H1 (cell line): ENCODE results near the gene SEMA3C. TPM values are rescaled to one million over a fixed set of nuclear protein-coding genes. Genes with fewer than 3 reads are reported as not detected.

Source experiments
- CBX5 ChIP-seq: fragments of 300-800, 300-1000 bp; sonication (generic); IDR thresholded peaks from 2 replicates; pipeline ENCODE4 v1.7.1; 2016; ENCODE audit warnings: antibody characterized with exemption, low read length, low read depth
- CREB1 ChIP-seq: IDR thresholded peaks from 2 replicates; pipeline ENCODE4 v1.6.1; 2012; ENCODE audit warnings: inconsistent platforms
- EP300 ChIP-seq, 2 experiments: IDR thresholded peaks; 1 replicate in 1 of 2; 2 replicates in 1 of 2; pipeline ENCODE4 v1.6.1; 2011 to 2012; ENCODE audit warnings: low read depth in 2 of 2, low read length in 2 of 2, mild to moderate bottlenecking in 2 of 2, borderline replicate concordance in 1 of 2, inconsistent platforms in 1 of 2, moderate library complexity in 1 of 2
- KDM5A ChIP-seq: fragments of 200-600 bp; IDR thresholded peaks from 2 replicates; pipeline ENCODE4 v1.7.1; 2012; ENCODE audit warnings: mild to moderate bottlenecking, low read length, inconsistent platforms, mixed read lengths
- POLR2AphosphoS5 ChIP-seq: IDR thresholded peaks from 2 replicates; pipeline ENCODE4 v1.6.1; 2011; ENCODE audit warnings: low read depth, low read length
- polyA plus RNA-seq, 7 experiments: library from polyadenylated mRNA; depleted of rRNA in 3 of 7; stranded (reverse) in 5 of 7; unstranded in 2 of 7; fragments of >200 nt in 5 of 7; fragments of 200-250 nt in 2 of 7; gene quantifications; 1 replicate in 5 of 7; 2 replicates in 1 of 7; 4 replicates in 1 of 7; pipeline versions ENCODE4 v1.2.1 to v1.2.3, GENCODE V29; 2011 to 2013; ENCODE audit warnings: missing spikeins in 2 of 7, mixed read lengths in 2 of 7
- total RNA-seq: library from RNA; stranded (reverse); fragmentation: NEBNext Ultra II Directional; extraction: Animal tissue kit (Norgen Biotek cat#: 25700); gene quantifications from 2 replicates; pipeline ENCODE4 v1.2.1, GENCODE V29; 2021

SEMA3C gene
- total and polyA plus RNA-seq, 2 of the 8 experiments (the other 6 are each of a cell fraction or from before 2014, with no cell fraction given), result 0.15 to 1.4 TPM

DNA sequence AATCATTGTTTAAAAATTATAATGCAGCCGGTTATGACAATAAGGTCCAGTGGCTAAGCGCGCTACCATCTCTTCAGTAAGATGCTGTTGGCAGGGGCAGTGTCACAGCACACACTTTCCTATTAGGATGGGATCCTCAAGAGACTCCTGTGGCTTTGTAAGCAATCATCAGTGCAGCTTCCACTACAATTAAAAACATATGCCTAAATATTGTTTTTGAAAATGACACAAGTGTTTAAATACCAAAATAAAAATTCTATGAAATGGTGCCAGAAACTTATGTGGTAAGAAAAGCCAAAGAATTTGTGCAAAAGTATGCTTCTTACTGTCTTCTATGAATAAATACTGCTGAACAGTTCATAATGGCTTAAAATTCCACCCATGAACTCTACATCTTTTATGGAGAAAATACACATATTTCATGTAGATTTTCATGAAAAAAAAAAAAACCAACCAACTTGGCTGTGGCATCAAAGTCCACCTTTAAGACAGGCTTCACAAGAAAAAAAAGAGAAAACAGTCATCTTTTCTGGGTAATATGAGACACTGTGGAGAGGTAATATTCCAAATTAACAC, 132.8 kb downstream of the SEMA3C start (continued):
- TF ChIP-seq EP300 (IDR thresholded peaks at IDR 0.05; ENCODE audit: borderline replicate concordance in 1 of 2, low read depth in 2 of 2, low read length in 2 of 2), result no peak
- TF ChIP-seq POLR2AphosphoS5, result no peak
- no peak for TF ChIP-seq KDM5A
- TF ChIP-seq CBX5, result no peak
- no peak for TF ChIP-seq CREB1
- TF ChIP-seq, all 59 proteins: peak for 0
